GM12874 (cell line): ENCODE data around the gene PYHIN1.

Experiments
- CTCF ChIP-seq: IDR thresholded peaks from 2 replicates; pipeline ENCODE4 v1.5.1; 2011; ENCODE audit warnings: low read depth, mild to moderate bottlenecking, control low read depth, low read length, moderate library complexity; ENCODE audit not compliant: insufficient read depth

PYHIN1 gene

GRCh38 chr1:158952416-158952815 is 21.1 kb downstream of the PYHIN1 start:
- TF ChIP-seq CTCF, result no peak

- no peak for TF ChIP-seq CTCF
These were observed 29.8 kb downstream of the PYHIN1 start for GRCh38 chr1:158961178-158961577.

GRCh38 chr1:158962983-158963382 is 31.6 kb downstream of the PYHIN1 start:
- TF ChIP-seq CTCF, result no peak

- no peak for TF ChIP-seq CTCF
These were observed 37.8 kb downstream of the PYHIN1 start for GRCh38 chr1:158969166-158969565.

GRCh38 chr1:158969855-158970254 is 38.5 kb downstream of the PYHIN1 start:
- TF ChIP-seq CTCF, result no peak

- TF ChIP-seq CTCF, result peak; percentile 13; the same call in 1 of the 2 replicates
These were observed 41.5 kb downstream of the PYHIN1 start for GRCh38 chr1:158972841-158973240.

GRCh38 chr1:158976219-158976618 is 44.9 kb downstream of the PYHIN1 start:
- no peak for TF ChIP-seq CTCF

- TF ChIP-seq CTCF, result no peak
These were observed 47.4 kb downstream of the PYHIN1 start for GRCh38 chr1:158978730-158979129.
